HG03175 (cell line): ENCODE measurements around the gene OLIG3.

Experiments used
- ATAC-seq: cut with Tn5 transposase; IDR thresholded peaks from one replicate; pipeline ENCODE4 v1.9.1; 2021; ENCODE audit warnings: mild to moderate bottlenecking, moderate library complexity; ENCODE audit not compliant: unreplicated experiment

OLIG3 gene

GRCh38 chr6:137496368-137496767 is 2.2 kb upstream of the OLIG3 start:
- ATAC-seq, result no peak

GRCh38 chr6:137495703-137496336 is 1.6 kb upstream of the OLIG3 start:
- ATAC-seq, result no peak

DNA sequence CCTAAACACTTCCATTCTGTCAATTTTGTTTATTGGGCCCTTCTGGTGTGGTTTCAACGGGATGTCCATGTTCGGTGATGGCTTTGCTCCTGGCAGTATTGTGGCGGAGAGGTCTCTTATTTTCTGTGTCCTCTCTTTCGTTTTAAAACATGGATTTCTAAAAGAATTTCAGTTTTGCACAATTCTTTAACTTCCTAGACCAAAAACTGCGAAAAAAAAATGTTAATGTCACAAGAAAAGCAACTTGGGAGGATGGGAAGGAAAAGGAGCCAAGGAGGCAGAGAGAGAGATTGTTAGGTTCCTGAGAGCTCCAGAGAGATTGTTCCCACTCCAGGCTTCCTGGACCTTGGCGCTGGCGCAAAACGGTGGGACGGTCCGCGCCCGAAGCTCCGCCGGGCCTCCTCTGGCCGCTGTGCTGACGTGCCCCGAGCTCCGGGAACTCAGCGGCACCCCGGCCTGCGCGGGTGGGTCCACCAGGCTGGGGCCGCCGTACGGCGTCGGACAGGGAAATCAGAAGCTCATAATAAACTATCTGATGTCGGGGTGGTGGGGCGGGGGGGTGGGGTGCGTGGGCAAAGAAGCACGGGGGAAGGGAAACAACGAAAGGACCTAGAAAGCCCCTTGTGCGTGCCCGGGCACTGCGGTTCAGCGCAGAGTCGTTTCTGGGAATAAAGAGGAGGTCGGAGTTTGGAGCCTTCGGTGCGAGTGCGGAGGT is 951 bp upstream of the OLIG3 start:
- no peak for ATAC-seq

- ATAC-seq, result no peak
These were observed 766 bp downstream of the OLIG3 start for GRCh38 chr6:137493218-137494038.

DNA sequence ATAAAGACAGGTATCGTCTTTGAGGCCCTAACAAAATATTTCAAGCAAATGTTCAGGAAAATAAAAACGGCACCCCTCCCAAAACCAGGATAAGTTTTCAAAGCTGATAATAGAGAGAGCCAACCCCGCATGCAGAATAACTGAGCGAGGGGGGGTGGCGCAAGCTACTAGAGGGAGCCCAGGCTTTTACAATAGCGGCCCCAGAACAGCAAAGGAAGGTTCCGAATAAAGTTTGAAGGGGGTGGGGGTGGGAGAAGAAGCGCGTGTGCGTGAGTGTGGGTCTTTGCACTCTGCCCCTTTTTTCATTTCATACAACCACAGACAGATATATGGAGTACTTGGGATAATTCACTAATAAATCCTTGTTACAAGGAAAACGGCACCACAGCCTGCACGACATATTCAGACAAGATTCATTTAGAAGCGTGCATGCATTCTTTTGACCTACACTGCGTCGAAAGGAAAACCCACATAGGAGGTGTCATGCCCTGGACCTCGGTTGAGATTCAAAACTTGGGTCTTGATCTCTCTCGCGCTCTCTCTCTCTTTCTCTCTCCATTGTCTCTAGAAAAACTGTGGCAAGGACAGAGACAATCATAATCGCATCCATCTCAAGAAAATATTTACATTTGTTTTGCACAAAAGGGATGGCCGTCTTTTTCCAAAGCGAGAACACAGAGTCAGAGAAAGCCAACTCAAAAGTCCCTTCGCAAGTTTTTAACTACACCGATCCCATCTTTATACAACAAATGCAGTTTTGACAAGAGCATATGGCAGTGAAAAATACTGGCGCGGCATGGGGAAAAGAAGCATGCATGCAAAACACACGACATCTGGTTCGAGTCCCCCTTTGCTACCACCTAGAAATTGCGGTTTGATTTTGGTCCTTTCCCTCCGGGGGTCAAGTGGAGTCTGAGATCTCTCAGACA is 1.6 kb downstream of the OLIG3 start:
- no peak for ATAC-seq

GRCh38 chr6:137491478-137491877 is 2.7 kb downstream of the OLIG3 start:
- no peak for ATAC-seq

DNA sequence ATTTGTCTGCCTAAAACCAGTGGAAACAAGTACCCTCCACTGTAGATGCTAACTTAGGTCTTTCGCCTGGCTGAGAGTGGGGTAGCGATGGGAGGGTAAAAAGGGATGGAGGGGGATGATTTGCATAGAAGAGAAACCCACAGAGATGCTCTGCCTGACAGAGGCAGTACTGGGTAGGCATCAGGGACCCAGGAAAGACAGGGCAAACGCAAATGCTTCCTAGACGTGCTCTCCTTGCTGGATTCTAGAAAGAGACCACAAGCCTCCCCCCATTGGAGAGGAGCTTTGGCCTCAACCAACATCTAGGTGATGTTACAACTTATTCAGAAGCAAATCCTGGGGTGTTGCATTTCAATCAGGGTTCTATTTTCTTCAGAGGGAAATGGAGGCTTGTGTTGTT is 3.2 kb downstream of the OLIG3 start:
- no peak for ATAC-seq

GRCh38 chr6:137490006-137490905 is 3.9 kb downstream of the OLIG3 start:
- no peak for ATAC-seq

- ATAC-seq, result no peak
These were observed 4.9 kb downstream of the OLIG3 start for GRCh38 chr6:137489046-137490005.

- ATAC-seq, result no peak
These were observed 5.8 kb downstream of the OLIG3 start for GRCh38 chr6:137488150-137489045.

DNA sequence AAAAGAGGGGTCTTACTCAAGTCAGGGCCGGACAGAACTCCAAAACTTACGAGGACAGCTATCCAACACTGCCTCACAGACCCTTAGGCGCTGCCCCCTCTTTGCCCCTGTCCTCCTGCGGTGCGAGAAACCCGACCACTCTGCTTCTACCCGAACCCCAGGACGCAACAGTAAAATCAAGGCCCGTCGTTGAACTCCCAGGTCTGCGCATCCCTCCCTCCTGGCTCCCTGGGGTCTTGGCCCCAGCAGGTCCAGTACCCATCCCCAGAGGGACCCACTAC is 6.4 kb downstream of the OLIG3 start:
- no peak for ATAC-seq

- ATAC-seq, result no peak
These were observed 6.9 kb downstream of the OLIG3 start for GRCh38 chr6:137487181-137487868.

DNA sequence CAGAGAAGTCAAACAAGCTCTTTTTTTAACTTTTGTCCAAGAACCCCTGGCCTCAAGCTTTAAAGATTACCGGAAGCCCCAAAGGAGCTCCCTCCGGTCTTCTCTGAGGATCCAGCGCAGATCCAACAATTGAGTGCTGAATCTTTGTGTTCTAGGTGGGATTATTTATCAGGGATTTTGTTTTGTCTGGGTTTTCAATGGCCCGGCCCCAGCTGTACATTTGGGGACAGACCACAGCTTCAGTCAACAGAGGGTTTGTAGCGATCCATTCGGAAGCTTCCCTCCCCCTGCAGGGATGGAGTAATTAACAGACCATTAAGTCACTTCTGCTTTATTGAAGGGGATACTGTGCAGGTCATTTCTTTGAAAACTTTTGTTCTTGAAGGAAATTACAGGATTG is 7.8 kb downstream of the OLIG3 start:
- no peak for ATAC-seq

- no peak for ATAC-seq
These were observed 13.8 kb downstream of the OLIG3 start for GRCh38 chr6:137480431-137480830.

- no peak for ATAC-seq
These were observed 19.1 kb downstream of the OLIG3 start for GRCh38 chr6:137475103-137475502.

DNA sequence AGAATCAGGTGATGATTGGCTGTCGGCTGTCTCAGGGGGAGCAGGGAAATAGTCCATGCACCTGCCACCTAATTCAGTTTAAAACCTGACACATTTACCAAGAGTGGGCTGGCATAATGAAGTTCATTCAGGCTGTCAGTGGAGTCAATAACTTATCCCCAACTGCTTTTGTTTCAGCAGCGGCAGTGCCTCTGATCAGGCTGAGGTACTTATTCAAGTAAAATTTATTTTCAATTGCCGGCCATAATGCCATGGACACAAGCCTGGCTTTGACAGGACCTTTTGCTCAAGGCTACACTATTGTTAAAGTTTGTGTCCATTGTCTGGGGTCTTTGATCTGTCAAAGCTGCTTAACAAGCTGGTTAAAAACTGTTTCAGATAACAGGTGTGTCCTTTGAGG is 20.6 kb downstream of the OLIG3 start:
- ATAC-seq, result no peak

- ATAC-seq, result no peak
These were observed 21.5 kb downstream of the OLIG3 start for GRCh38 chr6:137472641-137473137.
